Measurements from ENCODE around the gene AQR. TPM values are rescaled to one million over a fixed set of nuclear protein-coding genes. Genes with fewer than 3 reads are reported as not detected.

AQR gene
- total RNA-seq, 4 donors from 2014 or later: 21.1 to 35.5 (median 28.1) TPM

- Histone ChIP-seq H3K27ac (no peak overlapping the region), H3K9me3 (no peaks in the 10 kb centered on the region), H3K4me3 (no peak overlapping the region), H3K36me3 (peaks cover 0 to 74% (median 0%) of the 10 kb centered on the region in 3 donors), H3K27me3 (no peaks in the 10 kb centered on the region), H3K4me1 (no peaks in the 10 kb centered on the region)
- no peak for DNase-seq
- TF ChIP-seq POLR2A (IDR thresholded peaks at IDR 0.05) (no peak), CTCF (IDR thresholded peaks at IDR 0.05) (no peak)
Measured at GRCh38 chr15:34883042-34883441, 86.5 kb downstream of the AQR start.

GRCh38 chr15:34879107-34879506 is 90.4 kb downstream of the AQR start:
- DNase-seq: no peak
- no peaks in the 10 kb centered on the region for H3K27me3 ChIP-seq
- no peaks in the 10 kb centered on the region for H3K9me3 ChIP-seq
- TF ChIP-seq CTCF (IDR thresholded peaks at IDR 0.05) (no peak), POLR2A (IDR thresholded peaks at IDR 0.05) (no peak)
- H3K4me1 ChIP-seq: no peaks in the 10 kb centered on the region
- H3K4me3 ChIP-seq: no peak overlapping the region
- peaks cover 0 to 68% (median 0%) of the 10 kb centered on the region in 3 donors for H3K36me3 ChIP-seq
- H3K27ac ChIP-seq: no peak overlapping the region

- DNase-seq: no peak
- no peak overlapping the region for H3K4me3 ChIP-seq
- no peak overlapping the region for H3K27ac ChIP-seq
- H3K27me3 ChIP-seq: no peaks in the 10 kb centered on the region
- peaks cover 0 to 61% (median 0%) of the 10 kb centered on the region in 3 donors for H3K36me3 ChIP-seq
- TF ChIP-seq POLR2A (IDR thresholded peaks at IDR 0.05) (no peak), CTCF (IDR thresholded peaks at IDR 0.05) (no peak)
- H3K4me1 ChIP-seq: no peaks in the 10 kb centered on the region
- no peaks in the 10 kb centered on the region for H3K9me3 ChIP-seq
Measured at GRCh38 chr15:34876640-34877039, 92.9 kb downstream of the AQR start.

- H3K4me1 ChIP-seq: no peaks in the 10 kb centered on the region
- no peak for TF ChIP-seq CTCF (IDR thresholded peaks at IDR 0.05)
- TF ChIP-seq POLR2A (IDR thresholded peaks at IDR 0.05): no peak
- peaks cover 0 to 4% (median 0%) of the 10 kb centered on the region in 4 donors for H3K9me3 ChIP-seq
- H3K27me3 ChIP-seq: no peaks in the 10 kb centered on the region
- no peak for DNase-seq
- no peak overlapping the region for H3K27ac ChIP-seq
- no peak overlapping the region for H3K4me3 ChIP-seq
- H3K36me3 ChIP-seq: peaks cover 0 to 81% (median 0%) of the 10 kb centered on the region in 3 donors
Measured at GRCh38 chr15:34869110-34869509, 100.4 kb downstream of the AQR start.

GRCh38 chr15:34865531-34865930 is 104.0 kb downstream of the AQR start:
- no peaks in the 10 kb centered on the region for H3K4me1 ChIP-seq
- H3K27ac ChIP-seq: no peak overlapping the region
- peaks cover 0 to 4% (median 0%) of the 10 kb centered on the region in 4 donors for H3K9me3 ChIP-seq
- no peak overlapping the region for H3K4me3 ChIP-seq
- H3K27me3 ChIP-seq: no peaks in the 10 kb centered on the region
- peaks cover 0 to 81% (median 0%) of the 10 kb centered on the region in 3 donors for H3K36me3 ChIP-seq
- DNase-seq: no peak
- TF ChIP-seq CTCF (IDR thresholded peaks at IDR 0.05) (no peak), POLR2A (IDR thresholded peaks at IDR 0.05) (no peak)

- Histone ChIP-seq H3K4me3 (no peak overlapping the region), H3K36me3 (peaks cover 0 to 80% (median 0%) of the 10 kb centered on the region in 3 donors), H3K27ac (no peak overlapping the region), H3K27me3 (no peaks in the 10 kb centered on the region), H3K4me1 (no peaks in the 10 kb centered on the region), H3K9me3 (no peaks in the 10 kb centered on the region)
- TF ChIP-seq CTCF (IDR thresholded peaks at IDR 0.05): no peak
- TF ChIP-seq POLR2A (IDR thresholded peaks at IDR 0.05): no peak
- DNase-seq: no peak
Measured at GRCh38 chr15:34861214-34861613, 108.3 kb downstream of the AQR start.
